Left renal pelvis (tissue), 4 donors: ENCODE measurements around the gene SPDYE3. TPM values are rescaled to one million over a fixed set of nuclear protein-coding genes. Genes with fewer than 3 reads are reported as not detected.

Experiments used
- DNase-seq, 4 donors: peaks; one replicate each; pipeline ENCODE4 v3.0.0-alpha.2; 2013; ENCODE audit warnings: low read depth in 4 of 4, low spot score in 3 of 4
- polyA plus RNA-seq, 4 donors: library from polyadenylated mRNA; unstranded; fragments of 120-200 nt; gene quantifications; one replicate each; pipeline ENCODE4 v1.2.1, GENCODE V29; 2013; ENCODE audit not compliant: insufficient read length in 4 of 4

The SPDYE3 gene
- polyA plus RNA-seq, 4 donors: 5.0 to 8.9 (median 6.8) TPM

DNA sequence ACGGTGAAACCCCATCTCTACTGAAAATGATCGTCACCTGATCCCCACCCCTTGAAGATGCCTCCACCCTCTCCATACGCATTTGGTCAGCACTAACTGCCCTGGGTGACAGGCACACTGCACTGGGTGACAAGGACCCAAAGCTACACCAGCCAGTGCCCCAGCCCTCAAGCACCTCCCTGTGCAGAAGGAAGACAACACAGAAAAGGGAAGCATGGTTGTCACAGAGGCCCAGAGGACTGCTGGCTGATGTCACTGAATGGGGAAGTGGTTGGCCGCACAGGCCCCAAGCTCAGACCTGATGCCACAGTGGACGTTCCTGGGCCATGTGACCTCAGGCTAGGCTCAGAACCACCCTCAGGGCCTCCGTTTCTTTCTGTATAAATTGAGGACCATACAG is 61.6 kb downstream of the SPDYE3 start:
- no peak for DNase-seq

DNA sequence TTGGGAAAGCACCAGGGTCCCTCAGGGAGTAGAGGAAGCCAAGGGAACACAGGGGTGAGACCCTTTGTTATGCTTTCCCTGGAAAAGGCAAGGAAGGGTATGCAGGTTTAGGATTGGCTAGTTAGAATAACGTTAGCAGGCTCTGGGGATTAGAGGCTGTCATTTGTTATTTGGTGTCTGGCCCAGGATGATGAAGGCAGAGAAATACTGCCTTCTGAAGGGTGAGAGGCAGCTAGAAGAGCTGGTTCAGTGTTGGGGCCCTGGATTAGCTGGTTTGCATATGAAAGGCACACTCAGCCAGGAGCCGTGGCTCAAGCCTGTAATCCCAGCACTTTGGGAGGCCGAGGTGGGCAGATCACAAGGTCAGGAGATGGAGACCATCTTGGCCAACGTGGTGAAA is 62.8 kb downstream of the SPDYE3 start:
- DNase-seq: no peak

DNA sequence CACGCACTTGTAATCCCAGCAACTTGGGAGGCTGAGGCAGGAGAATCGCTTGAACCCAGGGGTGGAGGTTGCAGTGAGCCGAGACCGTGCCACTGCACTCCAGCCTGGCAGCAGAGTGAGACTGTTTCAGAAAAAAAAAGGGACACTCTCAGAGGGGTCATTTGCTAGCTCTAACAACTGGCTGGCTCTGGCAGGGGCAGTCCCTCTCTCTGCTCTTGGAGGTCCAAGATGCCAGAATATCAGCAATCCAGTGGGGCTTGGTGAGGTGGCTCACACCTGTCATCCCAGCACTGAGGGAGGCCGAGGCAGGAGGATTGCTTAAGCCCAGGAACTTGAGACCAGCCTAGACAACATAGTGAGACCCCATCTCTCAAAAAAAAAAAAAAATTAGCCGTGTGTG is 63.2 kb downstream of the SPDYE3 start:
- no peak for DNase-seq

DNA sequence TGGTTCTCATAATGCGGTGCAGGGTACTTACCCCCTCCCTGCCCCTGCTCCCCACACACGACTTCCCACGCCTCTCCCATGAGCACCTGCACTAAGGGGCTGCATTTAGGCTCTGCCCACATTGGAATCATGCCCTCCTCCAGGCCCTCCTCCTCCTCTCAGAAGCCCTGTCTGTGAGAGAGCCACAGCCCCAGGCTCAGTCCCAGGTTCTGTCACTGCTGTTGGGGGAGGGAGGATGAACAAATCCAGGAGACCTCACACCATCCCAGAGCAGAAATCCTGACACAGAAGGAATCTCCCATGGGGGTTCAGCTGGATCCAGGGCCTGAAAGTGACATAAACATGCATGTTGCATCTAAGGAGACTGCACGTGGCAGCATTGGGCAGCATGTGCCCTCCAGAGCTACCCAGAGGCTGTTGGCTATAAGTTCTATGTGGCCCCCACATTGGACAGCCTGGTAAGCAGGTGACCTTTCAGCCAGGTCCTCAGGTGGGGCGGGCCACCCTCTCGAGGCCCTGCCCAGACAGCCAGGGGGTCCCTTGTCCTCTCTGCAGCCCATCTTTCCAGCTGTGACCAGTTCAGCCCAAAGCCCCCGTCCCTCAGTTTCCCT is 64.2 kb downstream of the SPDYE3 start:
- DNase-seq: no peak

Other genes starting within 250 kb of the SPDYE3 start
- 10 to 100 TPM; 35.6 to 57.3 (median 54.5) TPM for gene ZNF3, start 226.0 kb upstream of the SPDYE3 start, polyA plus RNA-seq
- gene COPS6, start 218.7 kb upstream of the SPDYE3 start, polyA plus RNA-seq: 100 to 1,000 TPM; 103 to 137 (median 126) TPM
- gene MCM7, start 206.3 kb upstream of the SPDYE3 start, polyA plus RNA-seq: 100 to 1,000 TPM in 3 of 4 donors, 10 to 100 TPM in 1; 94.6 to 165 (median 144) TPM
- 10 to 100 TPM; 26.1 to 39.2 (median 29.8) TPM for gene AP4M1, start 206.1 kb upstream of the SPDYE3 start, polyA plus RNA-seq
- 10 to 100 TPM; 46.3 to 69.7 (median 59.6) TPM for gene TAF6, start 188.3 kb upstream of the SPDYE3 start, polyA plus RNA-seq
- gene CNPY4, start 188.1 kb upstream of the SPDYE3 start, polyA plus RNA-seq: 10 to 100 TPM; 40.7 to 90.5 (median 45.0) TPM
- 1 to 10 TPM in 3 of 4 donors, under 1 TPM in 1; 0.99 to 2.3 (median 1.6) TPM for gene MBLAC1, start 180.7 kb upstream of the SPDYE3 start, polyA plus RNA-seq
- 100 to 1,000 TPM in 1 of 4 donors, 10 to 100 TPM in 3; 79.5 to 129 (median 92.6) TPM for gene LAMTOR4, start 158.8 kb upstream of the SPDYE3 start, polyA plus RNA-seq
- gene TRAPPC14, start 149.0 kb upstream of the SPDYE3 start, polyA plus RNA-seq: 10 to 100 TPM; 14.4 to 32.2 (median 19.1) TPM
- gene GAL3ST4, start 139.1 kb upstream of the SPDYE3 start, polyA plus RNA-seq: 10 to 100 TPM in 1 of 4 donors, 1 to 10 TPM in 3; 5.8 to 14.2 (median 8.1) TPM
- gene GPC2, start 130.3 kb upstream of the SPDYE3 start, polyA plus RNA-seq: 10 to 100 TPM in 1 of 4 donors, 1 to 10 TPM in 3; 6.4 to 18.3 (median 8.8) TPM
- 10 to 100 TPM; 11.3 to 31.0 (median 17.0) TPM for gene STAG3, start 129.8 kb upstream of the SPDYE3 start, polyA plus RNA-seq
- 1 to 10 TPM; 3.5 to 8.5 (median 5.2) TPM for gene PVRIG, start 87.8 kb upstream of the SPDYE3 start, polyA plus RNA-seq
- gene PILRB, start 50.4 kb downstream of the SPDYE3 start, polyA plus RNA-seq: 10 to 100 TPM; 21.5 to 61.4 (median 32.0) TPM
- gene PILRA, start 65.8 kb downstream of the SPDYE3 start, polyA plus RNA-seq: 1 to 10 TPM; 4.1 to 6.9 (median 4.9) TPM
- 1 to 10 TPM; 5.2 to 8.1 (median 5.8) TPM for gene ZCWPW1, start 121.0 kb downstream of the SPDYE3 start, polyA plus RNA-seq
- gene MEPCE, start 122.1 kb downstream of the SPDYE3 start, polyA plus RNA-seq: 10 to 100 TPM; 46.6 to 64.1 (median 53.9) TPM
- 10 to 100 TPM; 12.3 to 23.2 (median 15.0) TPM for gene PPP1R35, start 128.8 kb downstream of the SPDYE3 start, polyA plus RNA-seq
- gene SPACDR, start 156.6 kb downstream of the SPDYE3 start, polyA plus RNA-seq: 1 to 10 TPM in 3 of 4 donors, under 1 TPM in 1; 0.59 to 3.0 (median 1.5) TPM
- 10 to 100 TPM; 29.1 to 57.6 (median 33.6) TPM for gene TSC22D4, start 171.5 kb downstream of the SPDYE3 start, polyA plus RNA-seq
- gene NYAP1, start 176.2 kb downstream of the SPDYE3 start, polyA plus RNA-seq: 1 to 10 TPM; 1.6 to 4.2 (median 2.2) TPM
- 10 to 100 TPM; 10.8 to 16.3 (median 13.9) TPM for gene AGFG2, start 231.5 kb downstream of the SPDYE3 start, polyA plus RNA-seq